GM12878 (cell line): ENCODE results near the gene H2AZ2. TPM values are rescaled to one million over a fixed set of nuclear protein-coding genes. Genes with fewer than 3 reads are reported as not detected.

Experiments
- BHLHE40 ChIP-seq, 2 experiments: fragments of 450-650 bp in 1 of 2; IDR thresholded peaks; 2 replicates each; pipeline ENCODE4 v1.6.1; 2011 to 2017; ENCODE audit warnings: low read depth in 2 of 2, borderline replicate concordance in 1 of 2, improper control_type of control experiment in 1 of 2, low read length in 1 of 2, mild to moderate bottlenecking in 1 of 2
- HDGF ChIP-seq: fragments of 450-650 bp; IDR thresholded peaks from 2 replicates; pipeline ENCODE4 v1.6.1; 2016; ENCODE audit warnings: antibody characterized with exemption
- LARP7 ChIP-seq: fragments of 450-650 bp; IDR thresholded peaks from 2 replicates; pipeline ENCODE4 v1.6.1; 2017; ENCODE audit warnings: mild to moderate bottlenecking
- MYB ChIP-seq: fragments of 150-350 bp; IDR thresholded peaks from 2 replicates; pipeline ENCODE4 v1.6.1; 2014; ENCODE audit warnings: mild to moderate bottlenecking, low read depth, low read length, borderline replicate concordance
- NFYA ChIP-seq: IDR thresholded peaks from 2 replicates; pipeline ENCODE4 v1.6.1; 2011; ENCODE audit warnings: low read depth, mild to moderate bottlenecking, low read length, improper control_type of control experiment, borderline replicate concordance
- PAX5 ChIP-seq: IDR thresholded peaks from 2 replicates; pipeline ENCODE4 v1.6.1; 2011; ENCODE audit warnings: low read depth, low read length, borderline replicate concordance
- REST ChIP-seq: IDR thresholded peaks from 2 replicates; pipeline ENCODE4 v1.6.1; 2012; ENCODE audit warnings: mild to moderate bottlenecking, low read depth, low read length
- SMAD5 ChIP-seq: IDR thresholded peaks from 2 replicates; pipeline ENCODE4 v1.6.1; 2016; ENCODE audit warnings: antibody characterized with exemption, low read depth
- USF1 ChIP-seq: IDR thresholded peaks from 2 replicates; pipeline ENCODE4 v1.6.1; 2011; ENCODE audit warnings: borderline replicate concordance, low read depth, mild to moderate bottlenecking, moderate library complexity, mixed read lengths, low read length; ENCODE audit not compliant: insufficient read depth; ENCODE audit errors: extremely low read length
- polyA plus RNA-seq, 11 experiments: library from polyadenylated mRNA; depleted of rRNA in 4 of 11; unstranded in 6 of 11; stranded (reverse) in 5 of 11; fragments of >200 nt; fragmentation: Nextera tagmentation in 4 of 11; fragmentation: Illumina TruSeq in 1 of 11; extraction: Ambion mirVana in 4 of 11; extraction: Trizol in 1 of 11; gene quantifications; 1 replicate in 1 of 11; 2 replicates in 10 of 11; pipeline versions ENCODE4 v1.2.1 to v1.2.3, GENCODE V29; 2011 to 2016; ENCODE audit warnings: inconsistent platforms in 2 of 11, missing spikeins in 2 of 11, low read depth in 1 of 11
- total RNA-seq, 4 experiments: library from RNA; depleted of rRNA in 3 of 4; stranded (reverse); fragments of >200 nt in 3 of 4; fragmentation: Illumina TruSeq in 1 of 4; extraction: Trizol in 1 of 4; gene quantifications; 2 replicates each; pipeline versions ENCODE4 v1.2.1 to v1.2.3, GENCODE V29; 2013 to 2021
- TF ChIP-seq, protein P1 (sequence below): IDR thresholded peaks from 2 replicates; pipeline ENCODE4 v1.6.1; 2012; ENCODE audit warnings: improper control_type of control experiment, low read depth, low read length; ENCODE audit not compliant: insufficient replicate concordance
- TF ChIP-seq, protein P2 (sequence below): fragments of 450-650 bp; formaldehyde crosslinking; IDR thresholded peaks from 2 replicates; pipeline ENCODE4 v1.4.0; 2020; ENCODE audit warnings: mild to moderate bottlenecking, moderate library complexity

Gene H2AZ2
- total and polyA plus RNA-seq, 10 of the 15 experiments (the other 5 are each of a cell fraction or from before 2014, with no cell fraction given) = 118 to 366 (median 223) TPM

- TF ChIP-seq, protein P1, sequence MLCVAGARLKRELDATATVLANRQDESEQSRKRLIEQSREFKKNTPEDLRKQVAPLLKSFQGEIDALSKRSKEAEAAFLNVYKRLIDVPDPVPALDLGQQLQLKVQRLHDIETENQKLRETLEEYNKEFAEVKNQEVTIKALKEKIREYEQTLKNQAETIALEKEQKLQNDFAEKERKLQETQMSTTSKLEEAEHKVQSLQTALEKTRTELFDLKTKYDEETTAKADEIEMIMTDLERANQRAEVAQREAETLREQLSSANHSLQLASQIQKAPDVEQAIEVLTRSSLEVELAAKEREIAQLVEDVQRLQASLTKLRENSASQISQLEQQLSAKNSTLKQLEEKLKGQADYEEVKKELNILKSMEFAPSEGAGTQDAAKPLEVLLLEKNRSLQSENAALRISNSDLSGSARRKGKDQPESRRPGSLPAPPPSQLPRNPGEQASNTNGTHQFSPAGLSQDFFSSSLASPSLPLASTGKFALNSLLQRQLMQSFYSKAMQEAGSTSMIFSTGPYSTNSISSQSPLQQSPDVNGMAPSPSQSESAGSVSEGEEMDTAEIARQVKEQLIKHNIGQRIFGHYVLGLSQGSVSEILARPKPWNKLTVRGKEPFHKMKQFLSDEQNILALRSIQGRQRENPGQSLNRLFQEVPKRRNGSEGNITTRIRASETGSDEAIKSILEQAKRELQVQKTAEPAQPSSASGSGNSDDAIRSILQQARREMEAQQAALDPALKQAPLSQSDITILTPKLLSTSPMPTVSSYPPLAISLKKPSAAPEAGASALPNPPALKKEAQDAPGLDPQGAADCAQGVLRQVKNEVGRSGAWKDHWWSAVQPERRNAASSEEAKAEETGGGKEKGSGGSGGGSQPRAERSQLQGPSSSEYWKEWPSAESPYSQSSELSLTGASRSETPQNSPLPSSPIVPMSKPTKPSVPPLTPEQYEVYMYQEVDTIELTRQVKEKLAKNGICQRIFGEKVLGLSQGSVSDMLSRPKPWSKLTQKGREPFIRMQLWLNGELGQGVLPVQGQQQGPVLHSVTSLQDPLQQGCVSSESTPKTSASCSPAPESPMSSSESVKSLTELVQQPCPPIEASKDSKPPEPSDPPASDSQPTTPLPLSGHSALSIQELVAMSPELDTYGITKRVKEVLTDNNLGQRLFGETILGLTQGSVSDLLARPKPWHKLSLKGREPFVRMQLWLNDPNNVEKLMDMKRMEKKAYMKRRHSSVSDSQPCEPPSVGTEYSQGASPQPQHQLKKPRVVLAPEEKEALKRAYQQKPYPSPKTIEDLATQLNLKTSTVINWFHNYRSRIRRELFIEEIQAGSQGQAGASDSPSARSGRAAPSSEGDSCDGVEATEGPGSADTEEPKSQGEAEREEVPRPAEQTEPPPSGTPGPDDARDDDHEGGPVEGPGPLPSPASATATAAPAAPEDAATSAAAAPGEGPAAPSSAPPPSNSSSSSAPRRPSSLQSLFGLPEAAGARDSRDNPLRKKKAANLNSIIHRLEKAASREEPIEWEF = no peak
- TF ChIP-seq, protein P2, sequence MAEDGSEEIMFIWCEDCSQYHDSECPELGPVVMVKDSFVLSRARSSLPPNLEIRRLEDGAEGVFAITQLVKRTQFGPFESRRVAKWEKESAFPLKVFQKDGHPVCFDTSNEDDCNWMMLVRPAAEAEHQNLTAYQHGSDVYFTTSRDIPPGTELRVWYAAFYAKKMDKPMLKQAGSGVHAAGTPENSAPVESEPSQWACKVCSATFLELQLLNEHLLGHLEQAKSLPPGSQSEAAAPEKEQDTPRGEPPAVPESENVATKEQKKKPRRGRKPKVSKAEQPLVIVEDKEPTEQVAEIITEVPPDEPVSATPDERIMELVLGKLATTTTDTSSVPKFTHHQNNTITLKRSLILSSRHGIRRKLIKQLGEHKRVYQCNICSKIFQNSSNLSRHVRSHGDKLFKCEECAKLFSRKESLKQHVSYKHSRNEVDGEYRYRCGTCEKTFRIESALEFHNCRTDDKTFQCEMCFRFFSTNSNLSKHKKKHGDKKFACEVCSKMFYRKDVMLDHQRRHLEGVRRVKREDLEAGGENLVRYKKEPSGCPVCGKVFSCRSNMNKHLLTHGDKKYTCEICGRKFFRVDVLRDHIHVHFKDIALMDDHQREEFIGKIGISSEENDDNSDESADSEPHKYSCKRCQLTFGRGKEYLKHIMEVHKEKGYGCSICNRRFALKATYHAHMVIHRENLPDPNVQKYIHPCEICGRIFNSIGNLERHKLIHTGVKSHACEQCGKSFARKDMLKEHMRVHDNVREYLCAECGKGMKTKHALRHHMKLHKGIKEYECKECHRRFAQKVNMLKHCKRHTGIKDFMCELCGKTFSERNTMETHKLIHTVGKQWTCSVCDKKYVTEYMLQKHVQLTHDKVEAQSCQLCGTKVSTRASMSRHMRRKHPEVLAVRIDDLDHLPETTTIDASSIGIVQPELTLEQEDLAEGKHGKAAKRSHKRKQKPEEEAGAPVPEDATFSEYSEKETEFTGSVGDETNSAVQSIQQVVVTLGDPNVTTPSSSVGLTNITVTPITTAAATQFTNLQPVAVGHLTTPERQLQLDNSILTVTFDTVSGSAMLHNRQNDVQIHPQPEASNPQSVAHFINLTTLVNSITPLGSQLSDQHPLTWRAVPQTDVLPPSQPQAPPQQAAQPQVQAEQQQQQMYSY (CRISPR knock-in tag) = 0 out of 2 replicates have a peak, but pooled peaks have one; percentile 5
- TF ChIP-seq PAX5 (peak; percentile 5; the same call in 1 of the 2 replicates), NFYA (peak; percentile 41; the same call in 1 of the 2 replicates), BHLHE40 (IDR thresholded peaks at IDR 0.05; ENCODE audit: borderline replicate concordance in 1 of 2, low read depth in 2 of 2, low read length in 1 of 2) (peak; percentile 94 to 99), LARP7 (peak; percentile 99), HDGF (no peak), REST (0 out of 2 replicates have a peak, but pooled peaks have one; percentile 4), MYB (no peak), USF1 (peak; percentile 40), SMAD5 (peak; percentile 95)
These were observed 51.2 kb downstream of the H2AZ2 start, which contains the start of gene PPIA (continued) for GRCh38 chr7:44796504-44797328.
